GM23248 (cell line): ENCODE measurements around the gene HDAC4. TPM values are rescaled to one million over a fixed set of nuclear protein-coding genes. Genes with fewer than 3 reads are reported as not detected.
A peak's percentile ranks its signal among the peaks of the same experiment; 100 is the strongest.

Source experiments
- DNase-seq: peaks from one replicate; pipeline ENCODE4 v3.0.0-alpha.2; 2015
- H2AFZ ChIP-seq: fragments of 200-600 bp; sonication (generic); 2 replicates; pipeline ENCODE4 v1.6.1; 2016; ENCODE audit warnings: antibody characterized with exemption
- H3F3A ChIP-seq: fragments of 200-600 bp; sonication (generic); 2 replicates; pipeline ENCODE4 v1.6.1; 2016; ENCODE audit warnings: mild to moderate bottlenecking, antibody characterized with exemption, mixed run types; ENCODE audit not compliant: insufficient read depth
- H3K27ac ChIP-seq: fragments of 200-600 bp; sonication (generic); 2 replicates; pipeline ENCODE4 v1.5.1; 2016; ENCODE audit warnings: mild to moderate bottlenecking
- H3K27me3 ChIP-seq: fragments of 200-600 bp; sonication (generic); replicated peaks from 2 replicates; pipeline ENCODE4 v1.6.1; 2016; ENCODE audit warnings: mild to moderate bottlenecking; ENCODE audit not compliant: insufficient read depth
- H3K36me3 ChIP-seq: fragments of 200-600 bp; sonication (generic); 2 replicates; pipeline ENCODE4 v1.6.1; 2016; ENCODE audit warnings: low read depth, mild to moderate bottlenecking
- H3K4me1 ChIP-seq: fragments of 200-600 bp; sonication (generic); 2 replicates; pipeline ENCODE4 v1.6.1; 2016; ENCODE audit warnings: mild to moderate bottlenecking; ENCODE audit not compliant: insufficient read depth
- H3K4me2 ChIP-seq: fragments of 200-600 bp; sonication (generic); one replicate; pipeline ENCODE4 v1.6.1; 2016; ENCODE audit warnings: mild to moderate bottlenecking; ENCODE audit not compliant: unreplicated experiment
- H3K4me3 ChIP-seq: fragments of 200-600 bp; sonication (generic); 2 replicates; pipeline ENCODE4 v1.5.1; 2016; ENCODE audit warnings: mild to moderate bottlenecking
- H3K79me2 ChIP-seq: fragments of 200-600 bp; sonication (generic); 2 replicates; pipeline ENCODE4 v1.6.1; 2016; ENCODE audit warnings: mild to moderate bottlenecking; ENCODE audit not compliant: insufficient read depth
- H3K9ac ChIP-seq: fragments of 200-600 bp; sonication (generic); 2 replicates; pipeline ENCODE4 v1.6.1; 2016; ENCODE audit warnings: mild to moderate bottlenecking
- H3K9me2 ChIP-seq: fragments of 200-600 bp; sonication (generic); 2 replicates; pipeline ENCODE4 v1.6.1; 2016; ENCODE audit warnings: mixed run types, mild to moderate bottlenecking, moderate library complexity; ENCODE audit not compliant: insufficient read depth
- H3K9me3 ChIP-seq: fragments of 200-600 bp; sonication (generic); one replicate; pipeline ENCODE4 v1.6.1; 2017; ENCODE audit warnings: low read depth
- H4K20me1 ChIP-seq: fragments of 200-600 bp; sonication (generic); 2 replicates; pipeline ENCODE4 v1.6.0; 2016; ENCODE audit not compliant: insufficient read depth
- EZH2 ChIP-seq: fragments of 200-600 bp; sonication (generic); IDR thresholded peaks from 2 replicates; pipeline ENCODE4 v1.6.1; 2018; ENCODE audit warnings: antibody characterized with exemption, mild to moderate bottlenecking; ENCODE audit not compliant: insufficient read depth, poor library complexity, severe bottlenecking
- EZH2phosphoT487 ChIP-seq: fragments of 200-600 bp; sonication (generic); IDR thresholded peaks from 2 replicates; pipeline ENCODE4 v1.6.1; 2018; ENCODE audit warnings: antibody characterized with exemption, moderate library complexity, mild to moderate bottlenecking, low read depth; ENCODE audit not compliant: insufficient read depth
- WGBS, 2 experiments: methylation state at CpG; one replicate each; pipeline ENCODE4 v1.1.6; 2015 to 2017; ENCODE audit warnings: low lambda C conversion rate in 2 of 2, low coverage in 1 of 2; ENCODE audit errors: missing lambda C conversion rate in 2 of 2; 5-methylcytosine and 5-hydroxymethylcytosine counted together
- in situ Hi-C: fragments of 300-500 bp; cut with MboI; formaldehyde crosslinking; loops from 2 replicates; pipeline ENCODE4 v1.15.0; 2020
- polyA plus RNA-seq: library from polyadenylated mRNA; unstranded; fragments of >200 nt; fragmentation: Nextera tagmentation; extraction: Ambion mirVana; gene quantifications from 2 replicates; pipeline ENCODE4 v1.2.1, GENCODE V29; 2016
- total RNA-seq: library from RNA; depleted of rRNA; stranded (reverse); fragments of >200 nt; shearing (Covaris generic); gene quantifications from 2 replicates; pipeline ENCODE4 v1.2.3, GENCODE V29; 2014

HDAC4 gene
- total and polyA plus RNA-seq, 2 experiments from 2014 or later = 2.1 to 6.3 TPM

DNA sequence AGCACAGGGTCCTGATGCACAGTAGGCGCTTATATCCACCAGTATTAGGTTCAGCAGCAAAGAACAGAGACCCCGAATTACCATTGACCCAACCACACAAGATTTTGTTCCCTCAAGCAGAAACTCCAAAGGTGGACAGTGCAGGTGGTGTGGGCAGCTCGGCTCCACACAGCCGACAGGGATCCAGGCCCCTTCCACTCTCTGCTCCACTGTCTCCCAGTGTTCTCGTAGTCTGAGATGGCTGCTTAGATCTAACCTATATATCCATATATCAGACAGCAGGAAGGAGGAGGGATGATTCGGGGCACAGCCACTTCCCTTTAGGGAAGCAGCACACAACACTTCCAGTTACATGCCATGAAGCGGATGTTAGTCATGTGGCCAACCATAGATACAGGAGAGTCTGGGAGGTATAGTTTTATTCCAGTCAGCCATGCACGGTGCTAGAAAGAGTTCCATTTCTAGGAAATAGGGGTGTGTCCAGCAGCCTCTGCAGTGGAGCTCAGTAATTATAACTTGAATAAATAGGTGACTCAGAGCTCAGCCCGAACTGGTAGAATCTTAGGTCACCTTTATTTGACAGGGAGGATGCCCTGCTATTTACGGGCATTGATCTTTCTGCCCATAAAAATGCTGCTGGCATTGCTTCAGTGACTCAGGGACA is 394.1 kb downstream of the HDAC4 start:
- no peaks in the 10 kb centered on the region for H4K20me1 ChIP-seq
- no peak overlapping the region for H3K4me2 ChIP-seq
- H3K4me3 ChIP-seq = no peak overlapping the region
- 0 out of 2 replicates have a peak, but pooled peaks cover 10% of the 10 kb centered on the region for H3K27me3 ChIP-seq
- H3K9me2 ChIP-seq = no peaks in the 10 kb centered on the region
- H3K79me2 ChIP-seq = no peaks in the 10 kb centered on the region
- no peak overlapping the region for H3K9ac ChIP-seq
- in situ Hi-C loops = no loop called here
- TF ChIP-seq EZH2phosphoT487 = no peak
- H3K36me3 ChIP-seq = no peaks in the 10 kb centered on the region
- no peak overlapping the region for H3K27ac ChIP-seq
- H3K4me1 ChIP-seq = peaks cover 16% of the 10 kb centered on the region
- H3F3A ChIP-seq = 0 out of 2 replicates have a peak, but pooled peaks cover 7% of the 10 kb centered on the region
- WGBS, 2 experiments = 76 to 77% methylated on average over 10 of the region's 10 CpGs
- peak; percentile 64 for DNase-seq
- no peak overlapping the region for H2AFZ ChIP-seq
- H3K9me3 ChIP-seq = no peaks in the 10 kb centered on the region

GRCh38 chr2:239005586-239005985 is 395.2 kb downstream of the HDAC4 start:
- no peak for DNase-seq
- Histone ChIP-seq H3K27me3 (0 out of 2 replicates have a peak, but pooled peaks cover 10% of the 10 kb centered on the region), H3K9me2 (no peaks in the 10 kb centered on the region), H3F3A (0 out of 2 replicates have a peak, but pooled peaks cover 7% of the 10 kb centered on the region), H3K4me2 (no peak overlapping the region), H3K36me3 (no peaks in the 10 kb centered on the region), H3K4me3 (no peak overlapping the region), H4K20me1 (no peaks in the 10 kb centered on the region), H3K4me1 (peaks cover 16% of the 10 kb centered on the region), H3K9ac (no peak overlapping the region), H3K79me2 (no peaks in the 10 kb centered on the region), H3K9me3 (no peaks in the 10 kb centered on the region), H3K27ac (no peak overlapping the region), H2AFZ (no peak overlapping the region)
- 73 to 88% methylated on average over 4 of the region's 4 CpGs for WGBS, 2 experiments
- TF ChIP-seq EZH2phosphoT487 (no peak), EZH2 (no peak)
- in situ Hi-C loops = no loop called here

GRCh38 chr2:239004274-239005015 is 396.4 kb downstream of the HDAC4 start:
- peaks cover 16% of the 10 kb centered on the region for H3K4me1 ChIP-seq
- no peaks in the 10 kb centered on the region for H3K36me3 ChIP-seq
- H3F3A ChIP-seq = 0 out of 2 replicates have a peak, but pooled peaks cover 7% of the 10 kb centered on the region
- no peaks in the 10 kb centered on the region for H3K79me2 ChIP-seq
- 0 out of 2 replicates have a peak, but pooled peaks cover 10% of the 10 kb centered on the region for H3K27me3 ChIP-seq
- TF ChIP-seq EZH2 = no peak
- no peak for TF ChIP-seq EZH2phosphoT487
- in situ Hi-C loops = no loop called here
- WGBS, 2 experiments = 90 to 91% methylated on average over 19 of the region's 19 CpGs
- H3K27ac ChIP-seq = no peak overlapping the region
- no peak overlapping the region for H3K4me3 ChIP-seq
- no peak overlapping the region for H2AFZ ChIP-seq
- no peaks in the 10 kb centered on the region for H3K9me3 ChIP-seq
- no peak overlapping the region for H3K4me2 ChIP-seq
- DNase-seq = no peak
- no peak overlapping the region for H3K9ac ChIP-seq
- no peaks in the 10 kb centered on the region for H4K20me1 ChIP-seq
- H3K9me2 ChIP-seq = no peaks in the 10 kb centered on the region

DNA sequence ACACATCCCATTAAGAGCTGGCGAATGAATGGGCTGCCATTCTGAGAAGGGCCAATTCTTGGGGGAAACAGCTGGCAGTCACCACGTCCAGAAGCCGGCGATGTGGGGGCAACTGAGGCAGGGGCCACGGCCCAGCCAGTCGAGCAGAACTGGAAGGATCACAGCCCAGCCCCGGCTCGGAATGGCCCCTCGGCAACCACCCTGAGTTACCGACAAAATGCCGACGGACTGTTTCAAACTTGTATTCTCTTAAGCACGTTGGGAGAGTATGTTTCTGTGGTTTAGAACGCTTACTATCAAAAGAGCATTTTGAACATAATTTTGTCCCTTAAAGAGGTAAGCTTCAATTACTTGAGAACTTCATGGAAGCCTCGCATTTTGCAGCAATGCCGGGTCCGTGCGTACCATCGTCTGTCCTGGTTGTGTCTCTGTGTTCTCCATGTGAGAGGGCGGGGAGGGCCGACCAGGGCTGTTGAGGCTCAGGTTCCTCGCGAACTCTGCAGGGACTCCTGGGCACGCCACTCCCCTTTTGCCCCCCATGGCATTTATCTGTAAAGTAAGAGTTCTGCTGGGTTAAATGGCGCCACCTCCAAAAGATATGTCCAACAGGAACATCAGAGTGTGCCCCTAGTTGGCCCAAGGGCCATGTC is 397.1 kb downstream of the HDAC4 start:
- 0 out of 2 replicates have a peak, but pooled peaks cover 7% of the 10 kb centered on the region for H3F3A ChIP-seq
- no peaks in the 10 kb centered on the region for H3K9me2 ChIP-seq
- TF ChIP-seq EZH2 (no peak), EZH2phosphoT487 (no peak)
- peak overlapping the region; percentile 73 for H3K9ac ChIP-seq
- WGBS, 2 experiments = 54 to 55% methylated on average over 25 of the region's 25 CpGs
- H3K4me3 ChIP-seq = peak overlapping the region; percentile 67
- H3K4me1 ChIP-seq = peaks cover 16% of the 10 kb centered on the region
- H3K27ac ChIP-seq = peak overlapping the region; percentile 57; the same call in 1 of the 2 replicates
- DNase-seq = no peak
- H3K4me2 ChIP-seq = peak overlapping the region; percentile 80
- H3K9me3 ChIP-seq = no peaks in the 10 kb centered on the region
- no peaks in the 10 kb centered on the region for H3K79me2 ChIP-seq
- in situ Hi-C loops = no loop called here
- H3K27me3 ChIP-seq = 0 out of 2 replicates have a peak, but pooled peaks cover 8% of the 10 kb centered on the region
- no peaks in the 10 kb centered on the region for H3K36me3 ChIP-seq
- peak overlapping the region; percentile 88 for H2AFZ ChIP-seq
- H4K20me1 ChIP-seq = no peaks in the 10 kb centered on the region
